Right renal pelvis (tissue), 4 donors: ENCODE results near the gene QKI. TPM values are rescaled to one million over a fixed set of nuclear protein-coding genes. Genes with fewer than 3 reads are reported as not detected.
"Not testable (repeated sequence)": the region's sequence is repeated elsewhere in the genome, so short reads cannot be mapped to it uniquely, and the experiment has no call there.

Source experiments
- DNase-seq, 4 donors: peaks; one replicate each; pipeline ENCODE4 v3.0.0-alpha.2; 2013; ENCODE audit warnings: low read depth in 4 of 4, low spot score in 3 of 4, missing footprints in 1 of 4
- polyA plus RNA-seq, 4 donors: library from polyadenylated mRNA; unstranded; fragments of 120-200 nt; gene quantifications; one replicate each; pipeline ENCODE4 v1.2.1, GENCODE V29; 2013; ENCODE audit not compliant: insufficient read length in 4 of 4

Gene QKI
- polyA plus RNA-seq, 4 donors = 186 to 222 (median 210) TPM

DNA sequence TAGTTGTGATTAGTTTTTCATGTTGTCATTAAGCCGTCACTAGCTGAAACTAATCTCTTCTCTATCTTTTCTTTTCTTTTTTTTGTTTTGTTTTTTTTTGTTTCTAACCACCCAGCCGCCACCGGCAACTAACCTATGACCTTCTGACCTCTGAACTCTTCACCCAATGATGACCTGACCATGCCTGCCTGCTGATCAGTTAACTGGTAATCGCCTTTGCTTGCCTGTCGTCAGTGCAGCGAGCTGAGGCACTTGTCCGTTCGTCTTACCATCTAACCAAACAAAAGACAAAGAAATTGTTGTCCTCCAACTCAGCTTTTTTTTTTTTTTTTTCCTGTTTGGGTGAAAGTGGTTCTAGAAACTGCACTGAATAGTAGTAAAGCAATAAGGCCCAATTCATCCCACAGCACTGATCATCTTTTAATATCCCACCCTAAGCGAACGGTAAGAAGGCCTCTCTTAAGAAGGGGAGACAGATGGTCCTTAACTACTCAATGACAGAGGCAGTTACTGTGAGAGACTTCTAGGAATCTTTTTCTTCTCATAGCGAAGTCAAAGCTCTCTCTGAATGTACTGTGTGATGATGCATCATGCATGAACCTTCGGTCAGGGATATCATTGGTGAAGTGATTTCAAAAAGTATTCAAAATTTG is 156.2 kb downstream of the QKI start:
- no peak for DNase-seq

DNA sequence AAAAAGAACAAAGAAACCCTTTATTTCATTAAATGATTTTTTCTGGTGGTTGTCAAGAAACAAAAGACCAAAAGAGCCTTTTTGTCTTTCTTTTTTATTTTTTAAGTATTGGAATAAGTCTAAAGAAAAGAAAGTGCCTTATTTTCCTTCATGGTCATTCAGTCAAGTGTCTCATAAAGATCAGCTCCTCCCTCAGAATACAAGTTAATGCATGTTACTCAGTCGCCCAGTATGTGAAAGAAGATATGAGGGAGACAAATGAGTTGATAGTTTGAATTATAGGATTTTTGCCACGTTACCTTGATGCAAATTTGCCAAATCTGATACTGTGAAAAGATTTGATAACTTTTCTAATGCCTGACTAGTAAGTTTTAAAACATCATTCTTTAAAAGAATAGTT is 157.2 kb downstream of the QKI start:
- no peak for DNase-seq

DNA sequence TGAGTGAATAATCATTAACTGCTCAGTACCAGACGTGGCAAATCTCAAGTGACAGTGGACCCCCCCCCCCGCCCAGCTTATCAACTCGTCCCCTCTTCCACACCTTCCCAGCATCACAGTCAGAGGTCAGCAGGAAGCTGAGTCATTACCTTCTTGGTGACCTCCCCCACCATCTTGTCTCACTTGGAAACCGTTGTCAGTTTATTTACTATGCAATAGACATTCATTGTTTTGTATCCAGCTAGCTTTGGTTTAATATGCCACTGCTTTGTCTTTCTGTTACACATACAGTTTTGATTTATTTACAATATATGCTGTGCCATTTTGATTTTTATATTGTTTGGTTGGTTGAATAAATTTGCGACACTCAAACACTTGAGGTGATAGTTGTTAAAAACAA is 158.1 kb downstream of the QKI start:
- DNase-seq = no peak

DNA sequence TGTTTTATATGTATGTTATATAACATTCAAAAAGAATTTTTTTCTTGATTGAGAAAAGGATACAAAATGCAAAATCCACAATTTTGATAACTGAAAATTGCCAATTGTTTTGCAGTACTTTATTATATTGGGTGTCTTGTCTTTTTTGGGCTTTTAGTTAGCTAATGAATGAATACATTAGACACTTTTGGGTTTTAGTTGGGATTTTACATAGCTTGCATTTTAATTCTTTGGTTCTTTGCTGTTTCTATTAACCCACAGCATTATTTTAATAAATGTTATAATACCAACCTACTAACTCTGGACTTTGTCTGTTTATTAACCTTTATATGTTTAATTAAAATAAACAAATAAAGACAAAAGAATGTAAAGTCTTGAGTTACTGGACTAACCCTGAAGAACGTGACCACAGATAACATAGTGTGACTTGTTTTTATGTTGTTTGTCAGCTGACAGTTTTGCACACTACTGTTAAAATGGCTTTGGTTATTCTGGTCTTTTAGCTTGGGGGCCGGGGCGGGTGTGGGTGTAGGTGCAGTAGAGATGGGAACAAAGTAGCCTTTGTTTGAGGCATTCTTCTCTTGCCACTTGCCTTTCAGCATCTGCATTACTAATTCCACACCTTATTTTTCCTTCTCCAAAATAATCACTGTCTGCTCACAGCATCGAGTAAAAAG is 159.1 kb downstream of the QKI start:
- no peak for DNase-seq

DNA sequence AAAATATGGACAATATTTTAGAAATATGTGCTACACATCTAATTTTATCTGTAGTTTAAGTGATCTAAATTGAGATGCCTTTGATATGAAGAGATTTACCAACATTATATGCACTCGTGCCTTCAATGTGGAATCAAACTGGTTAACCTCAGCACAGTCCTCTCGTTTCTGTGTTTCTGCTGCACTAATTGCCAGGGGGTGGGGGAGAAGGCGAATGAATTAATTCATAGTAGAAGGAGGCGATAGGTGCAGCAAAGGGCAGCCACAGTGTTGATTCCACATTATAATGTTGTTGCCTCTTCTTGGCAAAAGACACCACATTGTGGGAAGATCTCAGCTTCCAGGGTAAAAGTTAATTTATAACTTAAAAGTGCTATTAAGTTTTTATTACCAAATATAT is 161.6 kb downstream of the QKI start:
- DNase-seq = no peak

DNA sequence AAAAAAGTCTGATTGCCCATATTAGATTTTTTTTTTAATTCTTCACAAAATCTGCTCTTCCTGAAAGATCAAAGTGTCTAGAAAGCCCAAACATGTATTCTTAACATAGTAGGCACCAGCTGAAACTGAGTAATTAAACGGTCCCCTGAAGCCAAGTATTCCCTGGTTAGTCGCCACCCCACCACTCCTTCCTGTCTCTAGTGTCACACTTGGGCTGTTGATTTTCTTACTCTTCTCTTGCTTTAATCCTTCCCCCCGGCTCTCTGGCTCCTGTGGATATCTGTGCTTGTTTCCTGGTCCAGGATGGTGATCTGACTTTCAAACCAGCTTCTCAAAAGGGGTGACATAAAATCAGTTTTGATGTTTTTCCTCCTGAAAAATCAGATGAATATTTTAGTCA is 162.9 kb downstream of the QKI start:
- DNase-seq = no peak

DNA sequence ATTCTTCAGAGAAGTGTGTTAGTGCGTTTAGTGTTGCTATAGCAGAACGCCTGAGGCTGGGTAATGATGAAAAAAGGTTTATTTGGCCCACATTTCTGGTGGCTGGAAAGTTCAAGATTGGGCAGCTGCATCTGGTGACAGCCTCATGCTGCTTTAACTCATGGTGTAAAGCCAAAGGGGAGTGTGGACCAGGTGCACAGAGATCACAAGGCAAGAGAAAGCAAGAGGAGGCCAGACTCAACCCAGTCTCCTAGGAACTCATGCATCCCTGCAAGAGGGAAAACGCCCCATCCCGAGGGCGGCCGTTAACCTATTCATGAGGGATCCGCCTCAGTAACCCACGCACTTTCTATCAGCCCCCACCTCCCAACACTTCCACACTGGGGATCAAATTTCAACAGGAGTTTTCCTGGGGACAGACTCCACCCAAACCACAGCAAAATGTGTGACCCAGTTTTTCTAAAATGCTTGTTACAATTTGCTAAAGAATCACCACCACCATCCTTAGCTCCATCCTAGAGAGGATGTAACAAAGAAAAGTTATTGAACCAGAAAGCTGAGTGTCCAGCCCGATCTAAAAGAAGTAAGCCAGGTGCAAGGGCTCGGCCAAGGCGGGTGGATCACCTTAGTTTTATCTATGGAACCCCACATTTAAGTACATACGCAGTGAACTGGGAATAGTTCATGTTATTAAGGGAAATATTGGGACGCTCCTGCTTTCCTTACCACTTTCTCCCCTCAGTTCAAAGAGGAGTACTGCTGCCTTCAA is 164.8 kb downstream of the QKI start:
- no peak for DNase-seq

DNA sequence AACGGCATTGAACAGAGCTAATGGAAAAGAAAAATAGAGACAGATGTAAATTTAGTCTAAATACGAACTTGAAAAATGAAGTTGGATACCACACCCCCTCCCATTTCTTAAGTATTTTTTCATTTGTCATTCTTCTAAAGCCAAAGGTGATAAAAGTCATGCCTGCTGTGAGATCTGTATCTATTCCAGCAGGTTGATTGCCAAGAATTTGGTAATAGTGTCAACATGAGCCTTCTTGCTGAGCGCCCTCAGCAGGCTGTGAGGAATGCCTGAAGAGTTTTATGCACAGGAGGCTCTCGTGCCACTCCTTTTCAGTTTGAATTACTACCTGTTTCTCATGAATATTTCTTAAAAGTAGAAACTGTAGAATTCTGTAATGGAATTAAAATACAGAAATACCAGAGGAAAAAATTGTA is 165.4 kb downstream of the QKI start:
- no peak for DNase-seq

DNA sequence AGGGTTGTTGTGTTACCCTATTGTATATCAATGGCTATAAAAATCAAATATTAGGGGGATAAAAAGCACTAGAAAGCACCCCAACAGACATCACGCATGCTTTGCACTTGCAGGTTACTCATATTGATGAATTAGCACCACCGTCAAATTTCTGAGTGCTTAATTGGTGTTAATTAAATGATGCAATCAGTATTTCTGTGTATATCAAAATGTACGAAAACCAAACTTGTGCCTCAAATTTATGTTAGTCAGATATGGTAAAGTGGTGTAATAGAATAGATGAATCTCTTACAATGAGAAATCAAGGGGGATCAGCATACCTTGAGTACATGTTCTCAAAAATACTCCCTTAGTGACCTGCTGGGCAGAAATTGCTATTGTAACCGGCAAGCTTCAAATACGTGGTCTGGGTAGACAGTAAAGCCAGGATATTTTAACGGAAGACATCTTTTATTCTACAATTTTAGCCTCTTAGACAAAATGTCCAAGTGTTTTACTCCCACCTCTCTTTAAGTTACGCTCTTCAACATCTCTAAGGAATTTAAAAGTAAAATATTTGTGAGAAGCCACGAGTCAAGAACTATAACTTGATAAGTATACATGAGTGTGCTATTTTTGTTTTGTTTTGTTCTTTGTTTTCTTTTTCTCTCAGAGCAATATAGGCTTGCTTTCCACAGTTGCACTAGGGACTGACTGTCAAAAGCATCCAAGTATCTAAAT is 166.0 kb downstream of the QKI start:
- no peak for DNase-seq

DNA sequence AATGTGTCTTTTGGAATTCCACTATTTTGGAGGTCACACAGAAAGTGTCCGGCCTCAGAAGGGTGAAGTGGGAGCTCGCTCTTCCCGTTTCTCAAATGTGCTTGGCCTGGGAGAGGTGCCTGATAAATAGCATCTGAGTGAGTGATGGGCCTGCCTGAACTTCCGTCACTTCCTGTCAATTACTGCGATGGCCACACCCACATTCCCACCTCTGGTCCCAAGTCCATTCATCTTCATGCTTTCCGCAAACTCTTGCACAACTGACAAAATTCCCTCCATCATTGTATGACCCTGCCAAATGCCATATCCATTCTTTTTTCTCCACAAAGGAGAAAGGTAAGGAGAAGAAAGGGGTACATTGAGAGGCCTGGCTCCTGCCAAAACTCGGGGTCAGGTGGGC is 169.0 kb downstream of the QKI start:
- DNase-seq = no peak

DNA sequence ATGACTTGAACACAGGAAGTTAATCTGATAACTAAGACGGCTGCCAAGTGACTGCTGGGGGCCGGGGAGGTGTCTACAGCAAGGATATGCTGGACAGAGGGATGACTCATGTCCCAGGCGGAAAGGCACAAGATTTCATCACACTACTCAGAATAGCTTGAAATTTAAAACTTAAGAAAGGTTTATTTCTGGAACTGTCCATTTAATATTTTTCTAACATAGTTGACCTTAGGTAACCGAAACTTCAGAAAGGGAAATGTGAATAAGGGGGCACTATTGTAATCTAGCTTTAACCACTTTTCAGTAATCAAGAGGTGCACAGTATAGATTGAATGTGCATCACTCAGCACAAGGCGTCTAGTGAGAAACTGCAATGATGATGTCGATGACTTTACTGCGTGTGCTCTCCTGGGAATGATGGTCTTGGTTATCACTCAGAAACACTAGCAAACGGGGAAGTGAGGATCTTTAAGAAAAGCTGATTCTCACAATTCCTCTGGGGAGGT is 171.5 kb downstream of the QKI start:
- no peak for DNase-seq

DNA sequence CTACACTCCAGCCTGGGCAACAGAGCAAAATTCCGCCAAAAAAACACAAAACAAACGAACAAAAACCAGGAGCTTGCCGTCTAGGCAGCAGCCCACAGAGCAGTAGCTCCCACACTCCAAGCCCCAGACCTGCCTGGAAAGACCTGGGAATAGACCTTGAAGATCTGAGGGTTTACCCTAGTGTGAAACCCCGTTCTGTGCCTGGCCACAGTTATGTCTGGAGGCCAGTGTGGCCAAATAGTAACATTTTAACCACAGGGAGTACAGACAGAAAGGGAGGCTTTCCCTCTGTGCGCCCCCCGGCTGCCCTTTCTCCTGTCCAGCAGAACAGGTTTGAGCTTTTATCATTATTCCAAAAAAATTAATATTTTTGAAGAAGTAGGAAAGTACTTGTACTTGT is 172.4 kb downstream of the QKI start:
- no peak for DNase-seq

DNA sequence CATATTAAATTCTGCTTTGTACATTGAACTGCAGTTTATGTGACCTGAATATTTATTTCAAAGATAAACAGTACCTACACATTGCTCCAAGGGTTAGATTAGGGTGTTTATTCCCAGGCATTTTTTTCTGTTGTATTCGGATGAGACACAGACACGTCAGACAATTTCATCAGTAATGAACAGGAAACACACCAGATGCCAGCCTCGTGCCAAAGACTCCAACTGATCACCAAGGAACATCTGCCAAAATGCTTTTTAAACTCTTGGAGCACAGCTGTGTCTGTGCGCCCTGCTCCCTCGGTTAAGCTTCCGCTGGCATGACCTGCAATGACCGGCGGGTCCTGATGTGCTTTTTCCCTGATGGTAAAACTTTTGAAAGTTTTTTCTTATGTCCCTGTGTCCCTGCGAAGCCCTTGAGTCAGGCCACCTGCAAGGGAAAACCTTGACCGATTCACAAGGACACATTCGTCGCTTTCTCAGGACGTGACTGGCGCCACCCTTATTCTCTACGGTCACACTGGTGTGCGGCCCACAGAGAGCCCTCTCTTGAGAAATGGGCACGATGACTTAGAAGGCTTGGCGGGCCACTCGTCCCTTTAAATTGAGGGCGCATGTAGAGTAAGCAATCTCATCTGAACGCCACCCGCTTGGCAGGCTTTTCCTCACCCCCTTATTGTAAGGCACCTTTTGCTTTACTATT is 173.9 kb downstream of the QKI start:
- no peak for DNase-seq

DNA sequence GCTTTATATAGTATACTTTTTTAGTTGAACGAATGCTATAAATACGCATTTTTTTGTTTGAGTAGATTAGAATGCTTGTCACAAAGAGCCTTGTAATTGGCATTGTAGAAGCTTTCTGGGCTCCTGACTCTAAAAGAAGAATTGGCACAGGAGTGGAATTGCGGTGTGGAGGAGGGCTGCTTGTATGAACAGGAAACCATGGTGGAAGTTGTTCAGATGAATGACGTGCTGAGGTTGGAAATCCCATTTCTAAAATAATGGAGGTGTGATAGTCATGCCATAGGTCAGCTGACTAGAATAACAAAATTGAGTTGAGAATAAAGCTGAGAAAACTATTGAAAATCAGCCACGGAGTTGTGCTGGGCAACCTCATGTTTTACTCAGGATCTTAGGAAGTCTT is 174.9 kb downstream of the QKI start:
- no peak for DNase-seq

DNA sequence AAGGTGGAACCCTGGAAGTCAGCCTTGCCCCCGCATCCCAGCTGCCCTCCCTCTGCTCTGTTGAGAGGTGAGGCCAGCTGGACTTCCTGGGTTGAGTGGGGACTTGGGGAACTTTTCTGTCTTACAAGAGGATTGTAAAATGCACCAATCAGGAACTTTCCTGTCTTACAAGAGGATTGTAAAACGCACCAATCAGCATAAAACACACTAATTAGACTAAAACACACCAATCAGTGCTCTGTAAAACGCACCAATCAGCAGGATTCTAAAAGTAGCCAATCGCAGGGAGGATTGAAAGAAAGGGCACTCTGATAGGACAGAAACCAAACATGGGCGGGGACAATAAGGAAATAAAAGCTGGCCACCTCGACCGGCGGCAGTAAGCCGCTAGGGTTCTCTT is 175.6 kb downstream of the QKI start:
- DNase-seq = not testable (repeated sequence)

DNA sequence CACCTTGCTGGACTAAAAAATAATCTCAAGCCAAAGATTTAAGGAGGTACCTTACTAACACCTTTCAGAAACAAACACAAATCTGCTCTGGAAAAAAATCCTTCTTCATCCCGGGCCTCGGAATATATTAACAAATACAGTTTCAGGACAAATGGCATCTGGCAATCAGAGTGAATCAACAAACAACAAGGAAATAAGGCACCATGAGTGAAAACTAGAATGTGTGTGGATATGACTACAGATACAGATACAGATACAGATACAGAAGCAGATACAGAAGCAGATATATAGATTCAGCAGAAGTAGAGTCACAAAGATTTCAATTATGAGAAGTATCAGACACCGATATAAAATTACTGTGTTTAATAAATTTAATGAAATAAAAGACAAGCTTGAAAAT is 178.4 kb downstream of the QKI start:
- no peak for DNase-seq

DNA sequence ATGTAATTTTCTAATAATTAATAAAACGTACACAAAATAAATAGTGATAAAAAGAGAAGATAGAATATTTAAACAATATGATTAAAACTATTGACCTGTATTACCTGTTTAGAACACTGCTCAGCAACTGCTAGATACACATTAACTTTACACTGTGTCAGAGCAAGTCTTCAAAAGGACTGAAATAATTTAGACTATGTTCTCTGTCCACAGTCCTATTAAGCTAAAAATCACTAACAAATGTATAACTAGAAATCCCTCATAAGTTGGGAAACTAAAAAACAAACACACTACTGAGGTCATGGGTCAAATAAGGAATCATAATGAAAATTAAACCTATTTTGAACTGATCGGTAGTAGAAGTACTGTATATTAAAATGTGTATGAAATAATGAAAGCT is 181.7 kb downstream of the QKI start:
- DNase-seq = no peak

DNA sequence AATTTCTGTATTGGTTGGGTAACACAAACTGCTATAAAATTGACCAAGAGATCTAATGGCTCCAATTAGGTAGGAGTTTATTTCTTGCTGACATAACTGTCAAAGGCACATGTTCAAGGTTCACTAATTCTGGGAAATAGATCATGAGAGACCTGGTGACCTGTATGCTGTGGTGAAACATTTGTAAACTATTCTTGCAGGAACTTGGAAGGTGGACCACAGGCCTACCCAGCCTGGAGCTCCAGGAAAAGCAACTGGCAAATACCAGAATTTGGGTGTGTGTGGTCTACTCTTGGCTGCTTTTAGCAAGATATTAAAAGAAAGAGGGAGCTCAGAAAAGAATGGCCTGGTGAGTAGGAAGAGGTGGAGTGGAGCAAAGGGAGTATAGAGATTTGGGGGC is 184.6 kb downstream of the QKI start:
- no peak for DNase-seq

DNA sequence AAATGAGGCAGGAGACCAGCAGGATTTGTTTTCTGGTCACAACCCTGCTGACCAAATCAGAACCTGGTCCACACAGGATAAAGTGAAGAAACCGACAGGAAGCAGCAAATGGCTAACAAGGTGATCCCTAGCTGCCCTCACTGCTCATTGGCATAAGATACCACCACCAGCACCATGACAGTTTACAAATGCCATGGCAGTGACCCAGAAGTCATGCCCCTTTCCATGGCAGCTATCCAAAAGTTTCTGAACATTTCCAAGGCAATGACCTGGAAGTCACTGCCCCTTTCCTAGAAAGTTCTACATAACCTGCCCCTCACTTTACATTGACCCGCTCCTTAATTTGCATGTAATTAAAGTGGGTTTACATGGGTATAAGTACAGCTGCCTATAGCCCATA is 185.2 kb downstream of the QKI start:
- no peak for DNase-seq

DNA sequence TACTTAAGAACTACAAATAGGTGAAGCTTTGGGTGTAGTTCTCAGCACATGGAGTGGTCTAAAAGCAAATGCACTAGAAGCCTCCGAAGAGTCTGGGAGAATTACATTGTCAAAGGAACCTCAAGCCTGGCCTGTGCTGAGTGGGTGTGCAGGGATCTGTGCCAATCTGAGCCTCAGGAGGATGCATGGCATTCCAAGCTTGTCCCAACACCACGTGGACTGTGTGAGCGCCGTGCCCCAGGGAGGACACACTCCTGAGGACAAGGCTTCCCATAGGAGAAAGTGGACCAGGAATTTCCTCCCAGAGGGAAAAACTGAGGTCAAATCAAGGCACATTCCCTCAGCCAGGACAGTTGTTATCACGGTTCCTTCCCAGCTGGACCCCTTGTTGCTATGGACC is 185.8 kb downstream of the QKI start:
- no peak for DNase-seq

DNA sequence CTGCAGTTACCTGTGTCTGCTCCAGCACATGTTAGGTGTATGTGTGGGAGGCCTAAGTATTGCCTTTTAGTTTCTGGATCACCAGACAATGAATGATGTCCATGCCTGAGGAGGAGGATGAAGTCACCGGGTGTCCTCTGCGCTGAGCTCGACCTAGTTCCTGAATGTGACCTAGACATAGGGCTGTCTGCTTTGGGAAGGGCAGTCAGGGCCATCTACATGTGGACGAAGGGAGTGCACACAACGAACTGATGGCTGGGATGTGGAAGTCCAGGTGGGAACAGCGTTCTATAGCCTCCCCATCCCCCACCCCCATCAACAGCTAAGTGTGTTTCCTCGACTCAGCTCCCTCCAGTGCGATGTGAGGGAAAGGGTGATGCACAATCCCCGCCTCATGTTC is 186.3 kb downstream of the QKI start:
- no peak for DNase-seq
